ENCODE data around the gene PACSIN3.

- TF ChIP-seq CTCF (IDR thresholded peaks at IDR 0.05; ENCODE audit: low read depth, low read length, poor library complexity, severe bottlenecking) (no peak), EZH2phosphoT487 (IDR thresholded peaks at IDR 0.05; ENCODE audit: borderline replicate concordance, low read length) (no peak)
Measured at GRCh38 chr11:47160753-47161133, 25.5 kb downstream of the PACSIN3 start.
